ENCODE results near the gene ACSL3. TPM values are rescaled to one million over a fixed set of nuclear protein-coding genes. Genes with fewer than 3 reads are reported as not detected.

Gene ACSL3
- total RNA-seq, 4 donors from 2014 or later, result 22.4 to 54.1 (median 42.3) TPM

DNA sequence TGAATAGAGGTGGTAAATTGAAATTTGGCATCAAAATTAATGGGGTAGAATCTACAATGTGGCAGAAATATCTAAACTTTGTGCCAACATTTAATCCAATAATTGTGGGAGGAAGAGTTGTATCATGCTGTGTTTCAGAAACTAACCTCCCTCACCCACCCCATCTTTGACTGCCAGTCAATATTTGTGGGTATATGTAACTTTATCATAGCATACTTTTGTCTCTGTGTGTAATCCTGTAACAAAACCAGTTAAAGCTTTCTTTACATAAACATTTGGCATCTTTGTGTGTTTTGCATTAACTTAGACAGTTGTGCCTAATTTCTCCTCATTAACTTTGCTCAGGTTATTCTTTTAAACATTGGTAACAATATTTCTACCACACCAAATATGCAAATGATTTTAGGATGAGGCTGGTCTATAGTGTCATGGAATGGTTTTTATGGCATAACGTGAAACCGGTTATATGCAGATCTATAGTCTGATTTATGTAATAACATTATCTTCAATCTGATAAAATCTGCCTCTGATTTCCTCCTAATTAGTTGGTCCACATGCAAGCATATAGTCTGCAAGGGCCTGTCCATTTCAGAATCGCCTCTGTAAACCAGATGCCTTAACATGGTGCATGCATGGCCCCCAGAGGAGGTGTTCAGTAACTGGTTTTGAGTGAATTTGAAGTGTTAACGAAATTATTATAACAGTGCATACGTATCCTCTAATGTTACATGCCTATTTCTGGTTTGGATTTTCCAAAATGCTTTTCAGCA lies 84.3 kb downstream of the ACSL3 start:
- WGBS, 2 donors (ENCODE audit: low coverage in 1 of 2), result 83 to 91% methylated on average over 5 of the region's 5 CpGs
- DNase-seq, result no peak

DNA sequence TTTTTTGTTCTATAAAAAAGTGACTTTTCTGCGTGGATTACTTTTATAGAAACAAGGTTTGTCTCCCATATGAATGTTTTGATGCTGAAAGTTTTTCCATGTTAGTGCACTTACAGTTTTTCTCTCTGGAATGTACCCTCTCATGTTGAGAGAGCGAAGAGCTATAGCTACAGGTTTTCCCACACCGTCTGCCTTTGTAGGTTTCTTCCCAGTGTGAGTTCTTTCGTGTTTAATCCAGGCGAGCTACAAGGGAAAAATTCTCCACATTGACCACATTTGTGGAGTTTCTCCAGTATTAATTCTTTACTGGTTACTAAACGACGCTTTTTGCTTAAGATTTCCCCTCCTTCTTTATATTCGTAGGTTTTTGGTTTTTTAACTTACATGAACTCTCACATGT lies 85.1 kb downstream of the ACSL3 start:
- no peak overlapping the region for H3K27ac ChIP-seq
- WGBS, 2 donors (ENCODE audit: low coverage in 1 of 2), result 86 to 87% methylated on average over 8 of the region's 8 CpGs
- H3K9me3 ChIP-seq, result no peaks in the 10 kb centered on the region
- DNase-seq, result no peak
- intact Hi-C loops (cut with DNase I; ENCODE audit: low total_unique reads), result no loop called here
- in situ Hi-C loops (cut with MboI; ENCODE audit: low pct_ligation_motif_present in 1 of 4, low pct_unique_long_range_greater_than_20kb in 1 of 4, low sequenced_read_pairs in 3 of 4), result no loop called here
- no peak overlapping the region for H3K4me3 ChIP-seq
- no peaks in the 10 kb centered on the region for H3K4me1 ChIP-seq
- H3K27me3 ChIP-seq, result no peaks in the 10 kb centered on the region
- TF ChIP-seq POLR2AphosphoS5 (IDR thresholded peaks at IDR 0.05), result no peak
- no peak for TF ChIP-seq EP300 (IDR thresholded peaks at IDR 0.05; ENCODE audit: low read depth)
- no peak for TF ChIP-seq POLR2A (IDR thresholded peaks at IDR 0.05)
- TF ChIP-seq, protein P1, sequence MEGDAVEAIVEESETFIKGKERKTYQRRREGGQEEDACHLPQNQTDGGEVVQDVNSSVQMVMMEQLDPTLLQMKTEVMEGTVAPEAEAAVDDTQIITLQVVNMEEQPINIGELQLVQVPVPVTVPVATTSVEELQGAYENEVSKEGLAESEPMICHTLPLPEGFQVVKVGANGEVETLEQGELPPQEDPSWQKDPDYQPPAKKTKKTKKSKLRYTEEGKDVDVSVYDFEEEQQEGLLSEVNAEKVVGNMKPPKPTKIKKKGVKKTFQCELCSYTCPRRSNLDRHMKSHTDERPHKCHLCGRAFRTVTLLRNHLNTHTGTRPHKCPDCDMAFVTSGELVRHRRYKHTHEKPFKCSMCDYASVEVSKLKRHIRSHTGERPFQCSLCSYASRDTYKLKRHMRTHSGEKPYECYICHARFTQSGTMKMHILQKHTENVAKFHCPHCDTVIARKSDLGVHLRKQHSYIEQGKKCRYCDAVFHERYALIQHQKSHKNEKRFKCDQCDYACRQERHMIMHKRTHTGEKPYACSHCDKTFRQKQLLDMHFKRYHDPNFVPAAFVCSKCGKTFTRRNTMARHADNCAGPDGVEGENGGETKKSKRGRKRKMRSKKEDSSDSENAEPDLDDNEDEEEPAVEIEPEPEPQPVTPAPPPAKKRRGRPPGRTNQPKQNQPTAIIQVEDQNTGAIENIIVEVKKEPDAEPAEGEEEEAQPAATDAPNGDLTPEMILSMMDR (IDR thresholded peaks at IDR 0.05), result no peak
- peaks cover 0 to 15% (median 0%) of the 10 kb centered on the region in 4 donors for H3K36me3 ChIP-seq

More for the DNA sequence above, 84.3 kb downstream of the ACSL3 start:
- H3K4me1 ChIP-seq, result no peaks in the 10 kb centered on the region
- no peaks in the 10 kb centered on the region for H3K9me3 ChIP-seq
- intact Hi-C loops (cut with DNase I; ENCODE audit: low total_unique reads) (no loop called here), in situ Hi-C loops (cut with MboI; ENCODE audit: low pct_ligation_motif_present in 1 of 4, low pct_unique_long_range_greater_than_20kb in 1 of 4, low sequenced_read_pairs in 3 of 4) (no loop called here)
- H3K27ac ChIP-seq, result no peak overlapping the region
- H3K4me3 ChIP-seq, result no peak overlapping the region
- peaks cover 0 to 20% (median 0%) of the 10 kb centered on the region in 4 donors for H3K36me3 ChIP-seq
- H3K27me3 ChIP-seq, result no peaks in the 10 kb centered on the region
- TF ChIP-seq POLR2AphosphoS5 (IDR thresholded peaks at IDR 0.05) (no peak), POLR2A (IDR thresholded peaks at IDR 0.05) (no peak), EP300 (IDR thresholded peaks at IDR 0.05; ENCODE audit: low read depth) (no peak)
- TF ChIP-seq, protein P1 (IDR thresholded peaks at IDR 0.05), result no peak

DNA sequence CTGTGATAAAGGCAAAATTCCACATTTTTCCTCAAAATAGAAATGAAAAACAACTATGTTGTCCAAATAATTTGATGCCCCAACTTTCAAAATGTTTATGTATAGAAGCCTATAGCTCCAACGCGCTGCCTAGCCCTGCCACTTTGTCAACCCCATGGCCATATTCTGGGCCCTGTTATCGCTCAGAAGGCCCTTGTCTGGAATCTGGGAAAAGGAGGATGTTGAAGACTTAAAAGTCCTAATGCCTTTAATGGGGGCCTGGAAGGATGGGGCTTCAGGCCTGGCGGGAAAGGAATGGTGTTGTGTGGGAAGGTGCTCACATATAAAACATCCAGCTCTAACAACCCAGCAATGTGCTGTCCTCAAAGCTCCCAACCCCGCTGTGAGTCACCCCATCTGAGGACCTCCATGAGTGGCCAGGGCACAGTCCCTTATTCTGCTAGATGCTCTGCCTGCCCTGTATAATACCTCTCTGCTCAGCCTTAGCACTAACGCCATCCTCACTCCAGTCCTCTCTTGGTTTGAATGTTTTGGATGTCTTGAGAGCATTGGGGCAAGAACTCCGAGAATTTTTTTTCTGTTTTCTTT lies 86.0 kb downstream of the ACSL3 start:
- H3K4me3 ChIP-seq, result no peak overlapping the region
- no peaks in the 10 kb centered on the region for H3K27me3 ChIP-seq
- TF ChIP-seq EP300 (IDR thresholded peaks at IDR 0.05; ENCODE audit: low read depth) (no peak), POLR2A (IDR thresholded peaks at IDR 0.05) (no peak), POLR2AphosphoS5 (IDR thresholded peaks at IDR 0.05) (no peak)
- TF ChIP-seq, protein P1 (IDR thresholded peaks at IDR 0.05), result no peak
- H3K9me3 ChIP-seq, result no peaks in the 10 kb centered on the region
- in situ Hi-C loops (cut with MboI; ENCODE audit: low pct_ligation_motif_present in 1 of 4, low pct_unique_long_range_greater_than_20kb in 1 of 4, low sequenced_read_pairs in 3 of 4), result no loop called here
- no peak for DNase-seq
- H3K27ac ChIP-seq, result no peak overlapping the region
- no peaks in the 10 kb centered on the region for H3K4me1 ChIP-seq
- peaks cover 0 to 7% (median 0%) of the 10 kb centered on the region in 4 donors for H3K36me3 ChIP-seq
- intact Hi-C loops (cut with DNase I; ENCODE audit: low total_unique reads), result no loop called here
- 80 to 84% methylated on average over 1 to 7 of the region's 7 CpGs for WGBS, 2 donors (ENCODE audit: low coverage in 1 of 2)

DNA sequence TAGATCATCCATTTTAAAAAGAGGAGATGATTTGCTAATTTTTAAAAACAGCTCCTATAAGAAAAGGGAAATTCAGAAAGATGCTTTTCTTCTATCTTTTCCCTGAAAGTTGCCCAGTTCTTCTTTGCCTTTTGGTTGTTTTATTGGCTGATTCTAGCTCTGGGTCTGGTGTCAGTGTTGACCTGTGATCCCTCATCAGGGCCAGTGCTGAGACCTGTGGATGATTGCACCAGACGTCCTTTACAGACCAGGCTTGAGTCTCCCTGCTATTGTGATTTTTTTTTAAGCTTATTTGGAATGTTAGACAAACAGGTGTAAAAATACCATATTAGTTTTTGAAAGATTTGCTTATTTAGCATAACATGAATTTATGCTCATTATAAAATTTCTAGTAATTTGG lies 88.2 kb downstream of the ACSL3 start:
- intact Hi-C loops (cut with DNase I; ENCODE audit: low total_unique reads), result no loop called here
- WGBS, 2 donors (ENCODE audit: low coverage in 1 of 2), result 66 to 71% methylated on average over 1 of the region's 1 CpG
- no peak for DNase-seq

More for the DNA sequence above, 88.2 kb downstream of the ACSL3 start:
- in situ Hi-C loops (cut with MboI; ENCODE audit: low pct_ligation_motif_present in 1 of 4, low pct_unique_long_range_greater_than_20kb in 1 of 4, low sequenced_read_pairs in 3 of 4), result no loop called here
- no peak overlapping the region for H3K4me3 ChIP-seq
- no peak for TF ChIP-seq POLR2AphosphoS5 (IDR thresholded peaks at IDR 0.05)
- TF ChIP-seq, protein P1 (IDR thresholded peaks at IDR 0.05), result no peak
- H3K27ac ChIP-seq, result no peak overlapping the region
- no peaks in the 10 kb centered on the region for H3K36me3 ChIP-seq
- H3K27me3 ChIP-seq, result no peaks in the 10 kb centered on the region
- H3K4me1 ChIP-seq, result no peaks in the 10 kb centered on the region
- no peaks in the 10 kb centered on the region for H3K9me3 ChIP-seq

All from transverse colon (tissue), 4 donors.